Karpas-422 (cell line): ENCODE data around the gene LRRC1. TPM values are rescaled to one million over a fixed set of nuclear protein-coding genes. Genes with fewer than 3 reads are reported as not detected.

Source experiments
- DNase-seq: peaks from one replicate; pipeline ENCODE4 v3.0.0-alpha.2; 2015
- H2AFZ ChIP-seq: fragments of 200-600 bp; sonication (generic); 2 replicates; pipeline ENCODE4 v1.6.1; 2014; ENCODE audit warnings: antibody characterized with exemption, low read length, mixed read lengths
- H3K27ac ChIP-seq: fragments of 200-600 bp; sonication (generic); 2 replicates; pipeline ENCODE4 v1.5.1; 2014; ENCODE audit warnings: mild to moderate bottlenecking, low read length, moderate library complexity
- H3K27me3 ChIP-seq: fragments of 200-600 bp; sonication (generic); 2 replicates; pipeline ENCODE4 v1.6.1; 2014; ENCODE audit warnings: low read length, mixed read lengths
- H3K36me3 ChIP-seq: fragments of 200-600 bp; sonication (generic); 2 replicates; pipeline ENCODE4 v1.6.1; 2014; ENCODE audit warnings: low read length, mixed read lengths; ENCODE audit not compliant: insufficient read depth
- H3K4me1 ChIP-seq: fragments of 200-600 bp; sonication (generic); 2 replicates; pipeline ENCODE4 v1.6.1; 2014; ENCODE audit warnings: mild to moderate bottlenecking, low read length, mixed read lengths
- H3K4me2 ChIP-seq: fragments of 200-600 bp; sonication (generic); 2 replicates; pipeline ENCODE4 v1.6.1; 2014; ENCODE audit warnings: low read length, low read depth, mild to moderate bottlenecking; ENCODE audit not compliant: poor library complexity, severe bottlenecking
- H3K4me3 ChIP-seq: fragments of 200-600 bp; sonication (generic); 2 replicates; pipeline ENCODE4 v1.5.1; 2014; ENCODE audit warnings: mild to moderate bottlenecking, antibody characterized with exemption, low read length, mixed read lengths
- H3K79me2 ChIP-seq: fragments of 200-600 bp; sonication (generic); 2 replicates; pipeline ENCODE4 v1.6.1; 2014; ENCODE audit warnings: mild to moderate bottlenecking, low read length, mixed read lengths
- H3K9ac ChIP-seq: fragments of 200-600 bp; sonication (generic); 2 replicates; pipeline ENCODE4 v1.6.0; 2014; ENCODE audit warnings: low read length
- H3K9me2 ChIP-seq: fragments of 200-600 bp; sonication (generic), shearing (Covaris generic); replicated peaks from 2 replicates; pipeline ENCODE4 v1.6.0; 2014; ENCODE audit warnings: mild to moderate bottlenecking, low read length, moderate library complexity; ENCODE audit not compliant: insufficient read depth
- H3K9me3 ChIP-seq: fragments of 300-700, 200-600 bp; sonication (generic); 2 replicates; pipeline ENCODE4 v1.6.1; 2014; ENCODE audit warnings: low read length, mixed read lengths
- H4K20me1 ChIP-seq: fragments of 200-600 bp; sonication (generic); 2 replicates; pipeline ENCODE4 v1.6.1; 2014; ENCODE audit warnings: mild to moderate bottlenecking, antibody characterized with exemption, low read length, low read depth; ENCODE audit not compliant: insufficient read depth
- total RNA-seq: library from RNA; depleted of rRNA; stranded (reverse); fragments of >200 nt; shearing (Covaris generic); gene quantifications from 2 replicates; pipeline ENCODE4 v1.2.3, GENCODE V29; 2014; ENCODE audit warnings: low replicate concordance

LRRC1 gene
- total RNA-seq, 1 experiment from 2014 or later = 0.15 TPM

DNA sequence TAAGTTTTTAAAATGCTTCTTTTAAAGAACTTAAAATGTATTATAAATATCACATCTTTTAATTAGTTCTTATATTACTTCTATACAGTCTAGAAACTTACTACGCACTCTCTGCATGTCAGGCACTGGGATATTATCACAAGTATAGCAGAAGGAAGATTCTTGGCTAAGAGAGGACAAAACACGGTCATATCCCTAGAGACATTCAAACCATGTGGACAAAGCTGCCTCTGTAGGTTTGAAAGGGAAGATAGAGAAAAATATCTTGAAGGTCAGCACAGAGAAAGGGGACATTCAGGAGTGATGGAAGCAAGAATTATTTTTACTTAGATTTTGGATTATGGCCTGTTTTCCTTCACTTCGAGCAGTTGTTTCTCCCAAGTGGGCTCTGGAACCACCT lies 64.1 kb downstream of the LRRC1 start:
- Histone ChIP-seq H3K4me2 (no peak overlapping the region), H3K27ac (no peak overlapping the region), H3K27me3 (no peaks in the 10 kb centered on the region), H3K36me3 (no peaks in the 10 kb centered on the region), H4K20me1 (no peaks in the 10 kb centered on the region), H2AFZ (no peak overlapping the region), H3K9ac (no peak overlapping the region), H3K9me2 (no peaks in the 10 kb centered on the region), H3K79me2 (no peaks in the 10 kb centered on the region), H3K4me3 (no peak overlapping the region), H3K4me1 (no peaks in the 10 kb centered on the region), H3K9me3 (no peaks in the 10 kb centered on the region)
- no peak for DNase-seq

DNA sequence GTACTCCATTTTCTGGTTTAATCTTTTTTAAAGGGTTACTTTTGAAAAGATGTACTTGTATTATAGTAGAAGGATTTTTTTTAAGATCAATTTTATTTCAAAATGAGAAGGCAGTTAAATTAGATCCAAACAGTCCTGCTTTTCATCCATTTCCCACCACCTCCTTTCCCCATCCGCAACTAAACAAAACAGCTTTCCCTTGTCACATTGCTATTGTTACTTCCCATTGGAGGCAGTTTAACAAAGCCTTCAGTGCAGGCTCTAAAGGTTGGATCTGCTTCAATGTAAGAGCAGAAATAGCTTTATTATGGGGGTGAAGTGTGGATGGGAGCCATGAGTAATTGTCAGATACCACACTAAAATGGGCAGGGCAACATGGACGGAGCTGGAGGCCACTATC lies 65.7 kb downstream of the LRRC1 start:
- Histone ChIP-seq H3K4me1 (no peaks in the 10 kb centered on the region), H3K4me2 (no peak overlapping the region), H4K20me1 (no peaks in the 10 kb centered on the region), H3K9me3 (no peaks in the 10 kb centered on the region), H3K4me3 (no peak overlapping the region), H3K36me3 (no peaks in the 10 kb centered on the region), H3K27ac (no peak overlapping the region), H3K9ac (no peak overlapping the region), H3K9me2 (no peaks in the 10 kb centered on the region), H3K79me2 (no peaks in the 10 kb centered on the region), H3K27me3 (no peaks in the 10 kb centered on the region), H2AFZ (no peak overlapping the region)
- no peak for DNase-seq

DNA sequence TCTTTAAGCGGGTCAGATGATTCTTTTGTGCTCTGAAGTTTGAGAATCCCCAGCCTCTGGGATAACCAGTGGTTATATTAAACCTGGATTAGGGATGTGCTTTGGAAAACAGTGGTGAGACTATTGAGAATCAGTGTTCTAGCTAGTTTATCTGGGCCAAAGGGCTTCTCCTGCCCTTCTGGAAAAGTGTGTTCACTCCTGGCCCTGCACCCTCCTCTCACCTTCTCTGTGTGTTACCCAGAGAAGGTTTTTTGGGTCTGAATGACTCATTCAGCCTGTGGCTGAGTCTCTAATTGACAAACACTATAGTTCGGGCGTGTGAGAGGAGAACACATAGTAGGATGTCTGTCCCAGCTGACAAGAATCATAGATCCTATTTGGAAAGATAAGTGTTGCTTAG lies 66.7 kb downstream of the LRRC1 start:
- no peak for DNase-seq
- Histone ChIP-seq H3K79me2 (no peaks in the 10 kb centered on the region), H4K20me1 (no peaks in the 10 kb centered on the region), H3K36me3 (no peaks in the 10 kb centered on the region), H2AFZ (no peak overlapping the region), H3K9me2 (no peaks in the 10 kb centered on the region), H3K4me2 (no peak overlapping the region), H3K27ac (no peak overlapping the region), H3K4me1 (peaks cover 2% of the 10 kb centered on the region; the same call in 1 of the 2 replicates), H3K9ac (no peak overlapping the region), H3K4me3 (no peak overlapping the region), H3K9me3 (no peaks in the 10 kb centered on the region), H3K27me3 (no peaks in the 10 kb centered on the region)

DNA sequence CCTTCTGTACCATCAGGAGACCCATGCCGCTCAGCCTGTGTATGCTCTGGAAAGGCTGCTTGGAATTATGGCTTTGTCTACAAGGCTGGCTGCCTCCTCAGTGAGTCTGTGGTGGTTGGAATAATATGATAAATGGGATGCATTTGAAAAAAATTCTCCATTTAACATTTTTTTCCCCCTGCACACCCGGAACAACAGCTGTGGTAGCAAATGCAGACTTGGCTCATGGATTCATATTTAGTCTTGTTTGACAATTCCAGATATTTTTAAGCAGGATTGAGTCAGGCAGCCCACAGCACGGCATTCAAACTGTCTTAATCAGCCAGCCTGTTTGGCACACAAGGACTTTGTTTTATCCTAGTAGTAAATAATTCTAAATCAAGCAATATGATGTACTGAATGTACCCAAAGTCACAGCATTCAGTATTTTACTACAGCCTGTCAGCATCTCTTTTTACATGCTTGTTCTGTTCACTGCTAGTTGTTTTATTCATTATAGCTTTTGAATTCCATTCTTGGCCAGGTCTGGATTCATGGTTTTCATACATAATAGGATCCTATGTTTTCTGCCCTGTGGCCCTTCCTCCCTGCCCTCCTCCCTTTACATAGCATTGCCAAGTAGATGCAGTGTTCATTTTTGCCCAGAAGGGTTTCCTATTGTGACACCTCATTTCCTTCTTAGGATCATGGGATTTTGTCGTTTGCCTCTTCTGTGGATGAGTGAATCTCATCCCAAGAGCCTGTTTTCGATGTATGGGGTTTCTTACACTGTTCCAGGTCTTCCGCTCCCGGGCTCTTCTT lies 68.1 kb downstream of the LRRC1 start:
- H3K9ac ChIP-seq = no peak overlapping the region
- H3K9me2 ChIP-seq = no peaks in the 10 kb centered on the region
- H3K9me3 ChIP-seq = no peaks in the 10 kb centered on the region
- no peaks in the 10 kb centered on the region for H3K79me2 ChIP-seq
- no peaks in the 10 kb centered on the region for H4K20me1 ChIP-seq
- no peak for DNase-seq
- no peaks in the 10 kb centered on the region for H3K27me3 ChIP-seq
- peaks cover 2% of the 10 kb centered on the region; the same call in 1 of the 2 replicates for H3K4me1 ChIP-seq
- no peak overlapping the region for H3K4me2 ChIP-seq
- H3K27ac ChIP-seq = no peak overlapping the region
- no peak overlapping the region for H3K4me3 ChIP-seq
- H3K36me3 ChIP-seq = no peaks in the 10 kb centered on the region
- no peak overlapping the region for H2AFZ ChIP-seq

DNA sequence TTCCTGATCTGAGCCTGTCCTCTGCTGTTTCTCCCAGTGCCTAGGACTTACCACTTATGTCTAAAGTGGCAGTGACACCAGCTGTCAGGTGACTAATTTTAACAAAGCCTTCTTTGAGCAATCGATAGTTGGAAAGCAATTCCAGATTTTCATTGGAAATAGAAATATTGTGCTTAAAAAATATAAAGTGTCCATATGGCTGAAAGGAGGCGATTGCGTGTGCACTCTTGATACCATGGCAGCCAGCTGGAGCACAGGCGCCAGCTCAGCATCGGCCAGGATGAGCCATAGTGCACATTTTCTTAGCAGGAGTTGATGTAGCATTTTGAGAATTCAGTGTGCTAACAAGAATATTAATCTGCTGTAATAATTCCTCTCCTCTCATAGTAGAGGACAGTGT lies 70.0 kb downstream of the LRRC1 start:
- peaks cover 2% of the 10 kb centered on the region; the same call in 1 of the 2 replicates for H3K4me1 ChIP-seq
- no peaks in the 10 kb centered on the region for H3K27me3 ChIP-seq
- no peak overlapping the region for H3K27ac ChIP-seq
- no peaks in the 10 kb centered on the region for H3K9me2 ChIP-seq
- H2AFZ ChIP-seq = no peak overlapping the region
- H3K79me2 ChIP-seq = no peaks in the 10 kb centered on the region
- no peak overlapping the region for H3K9ac ChIP-seq
- no peaks in the 10 kb centered on the region for H3K36me3 ChIP-seq
- no peak overlapping the region for H3K4me2 ChIP-seq
- no peak overlapping the region for H3K4me3 ChIP-seq
- DNase-seq = no peak
- no peaks in the 10 kb centered on the region for H3K9me3 ChIP-seq
- no peaks in the 10 kb centered on the region; the same call in 1 of the 2 replicates for H4K20me1 ChIP-seq

DNA sequence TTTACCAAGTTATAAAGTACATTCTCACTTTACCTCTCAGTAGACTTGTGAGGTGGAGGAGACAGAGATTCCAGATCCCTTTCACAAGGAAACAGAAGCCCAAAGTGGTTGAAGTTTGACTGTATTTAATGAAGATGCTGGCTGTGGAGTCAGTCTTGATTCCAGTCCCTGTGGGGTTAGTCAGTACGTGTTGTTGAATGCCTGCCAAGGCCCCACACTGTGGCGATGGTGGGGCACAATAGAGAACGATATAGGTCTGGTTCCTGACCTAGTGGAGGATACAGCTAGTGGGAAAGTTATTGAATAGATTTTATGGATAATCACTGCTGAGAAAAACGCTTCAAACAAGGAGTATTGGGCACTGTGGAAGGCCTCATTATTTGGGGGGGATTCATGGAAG lies 71.4 kb downstream of the LRRC1 start:
- H3K4me2 ChIP-seq = no peak overlapping the region
- peaks cover 2% of the 10 kb centered on the region; the same call in 1 of the 2 replicates for H3K4me1 ChIP-seq
- no peak overlapping the region for H2AFZ ChIP-seq
- no peaks in the 10 kb centered on the region for H3K9me2 ChIP-seq
- no peak overlapping the region for H3K4me3 ChIP-seq
- no peaks in the 10 kb centered on the region for H3K9me3 ChIP-seq
- H3K9ac ChIP-seq = no peak overlapping the region
- no peaks in the 10 kb centered on the region for H3K27me3 ChIP-seq
- H4K20me1 ChIP-seq = no peaks in the 10 kb centered on the region; the same call in 1 of the 2 replicates
- H3K79me2 ChIP-seq = no peaks in the 10 kb centered on the region
- DNase-seq = no peak
- no peak overlapping the region for H3K27ac ChIP-seq
- no peaks in the 10 kb centered on the region for H3K36me3 ChIP-seq

DNA sequence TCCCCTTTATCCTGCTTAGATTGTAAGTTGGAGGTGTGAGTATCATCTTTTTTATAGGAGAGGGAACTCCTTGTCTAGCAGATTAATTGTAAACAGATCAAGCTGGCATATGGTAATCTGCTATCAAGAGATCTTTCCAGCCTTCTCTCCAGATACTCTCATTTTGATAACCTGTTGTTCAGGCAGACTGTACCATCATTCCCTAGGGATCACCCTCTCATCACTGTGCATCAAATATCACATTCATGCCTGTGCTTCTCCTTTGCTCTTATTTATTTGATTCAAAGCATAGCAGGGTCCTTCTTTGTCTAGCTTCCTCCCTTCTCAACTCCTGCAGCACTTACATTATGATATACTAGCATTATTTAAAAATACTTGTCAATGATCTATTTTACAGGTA lies 73.8 kb downstream of the LRRC1 start:
- Histone ChIP-seq H2AFZ (no peak overlapping the region), H3K4me2 (no peak overlapping the region), H3K36me3 (no peaks in the 10 kb centered on the region), H3K9me2 (no peaks in the 10 kb centered on the region), H3K4me3 (no peak overlapping the region), H3K79me2 (no peaks in the 10 kb centered on the region), H3K4me1 (peaks cover 2% of the 10 kb centered on the region; the same call in 1 of the 2 replicates), H3K9ac (no peak overlapping the region), H4K20me1 (no peaks in the 10 kb centered on the region; the same call in 1 of the 2 replicates), H3K9me3 (no peaks in the 10 kb centered on the region), H3K27ac (no peak overlapping the region), H3K27me3 (no peaks in the 10 kb centered on the region)
- DNase-seq = no peak

DNA sequence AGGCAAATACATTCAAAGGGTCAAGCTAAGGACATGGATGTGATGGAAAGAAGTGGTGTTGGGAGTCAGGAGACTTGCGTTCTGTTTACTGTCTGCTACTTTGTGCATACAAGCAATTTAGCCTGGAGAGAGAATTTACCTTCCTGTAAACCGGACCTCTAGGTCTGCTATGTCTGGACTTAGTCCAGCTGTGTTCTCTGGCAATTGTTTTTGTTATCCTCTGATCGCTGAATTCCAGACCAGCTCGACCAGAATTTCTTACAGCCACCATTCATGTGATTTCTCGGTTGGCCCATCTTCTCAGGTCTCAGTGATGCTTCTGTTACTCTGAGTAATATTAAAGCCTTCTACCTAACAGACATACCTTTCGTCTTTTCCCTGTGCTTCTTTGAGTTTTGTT lies 75.2 kb downstream of the LRRC1 start:
- H3K4me2 ChIP-seq = no peak overlapping the region
- H3K9me2 ChIP-seq = no peaks in the 10 kb centered on the region
- H4K20me1 ChIP-seq = no peaks in the 10 kb centered on the region; the same call in 1 of the 2 replicates
- H3K4me1 ChIP-seq = peaks cover 2% of the 10 kb centered on the region; the same call in 1 of the 2 replicates
- no peak overlapping the region for H2AFZ ChIP-seq
- no peak overlapping the region for H3K9ac ChIP-seq
- no peaks in the 10 kb centered on the region for H3K9me3 ChIP-seq
- no peaks in the 10 kb centered on the region for H3K79me2 ChIP-seq
- no peak for DNase-seq
- H3K27me3 ChIP-seq = no peaks in the 10 kb centered on the region
- H3K27ac ChIP-seq = no peak overlapping the region
- H3K36me3 ChIP-seq = no peaks in the 10 kb centered on the region
- H3K4me3 ChIP-seq = no peak overlapping the region
